Left renal cortex interstitium (tissue), 4 donors: ENCODE data around the gene HMGXB4. TPM values are rescaled to one million over a fixed set of nuclear protein-coding genes. Genes with fewer than 3 reads are reported as not detected.

ENCODE experiments used
- polyA plus RNA-seq, 4 donors: library from polyadenylated mRNA; unstranded; fragments of 120-200 nt; gene quantifications; one replicate each; pipeline ENCODE4 v1.2.1, GENCODE V29; 2013; ENCODE audit not compliant: insufficient read length in 4 of 4

HMGXB4 gene
- polyA plus RNA-seq, 4 donors, result 25.7 to 30.5 (median 28.2) TPM

Other genes starting within 250 kb of the HMGXB4 start
- gene ISX, start 191.3 kb upstream of the HMGXB4 start, polyA plus RNA-seq, result under 1 TPM; 0.19 to 0.41 (median 0.22) TPM
- gene TOM1, start 42.4 kb downstream of the HMGXB4 start, polyA plus RNA-seq, result 10 to 100 TPM; 39.2 to 42.9 (median 41.7) TPM
- 10 to 100 TPM; 39.8 to 48.5 (median 41.9) TPM for gene HMOX1, start 123.6 kb downstream of the HMGXB4 start, polyA plus RNA-seq
- 10 to 100 TPM; 59.0 to 87.2 (median 71.4) TPM for gene MCM5, start 142.6 kb downstream of the HMGXB4 start, polyA plus RNA-seq